OCI-LY1 (cell line): ENCODE data around the gene KCNT2.

Source experiments
- H2AFZ ChIP-seq: fragments of 200-600 bp; sonication (generic), shearing (Covaris generic); 2 replicates; pipeline ENCODE4 v1.6.0; 2014; ENCODE audit warnings: antibody characterized with exemption, mild to moderate bottlenecking, low read length
- H3F3A ChIP-seq: fragments of 200-600 bp; sonication (generic), shearing (Covaris generic); 2 replicates; pipeline ENCODE4 v1.6.0; 2014; ENCODE audit warnings: mild to moderate bottlenecking, antibody characterized with exemption, low read length, moderate library complexity; ENCODE audit not compliant: insufficient read depth
- H3K27ac ChIP-seq: fragments of 200-600 bp; sonication (generic); 2 replicates; pipeline ENCODE4 v1.5.1; 2014; ENCODE audit warnings: low read length, mixed run types, mild to moderate bottlenecking, low read depth; ENCODE audit not compliant: poor library complexity, severe bottlenecking
- H3K27me3 ChIP-seq: fragments of 200-600 bp; sonication (generic); 2 replicates; pipeline ENCODE4 v1.6.0; 2014; ENCODE audit warnings: antibody characterized with exemption, mild to moderate bottlenecking, low read length, moderate library complexity; ENCODE audit not compliant: insufficient read depth
- H3K36me3 ChIP-seq: fragments of 200-600 bp; sonication (generic); 2 replicates; pipeline ENCODE4 v1.6.1; 2014; ENCODE audit warnings: mild to moderate bottlenecking, antibody characterized with exemption, low read length, moderate library complexity, mixed read lengths; ENCODE audit not compliant: insufficient read depth
- H3K4me1 ChIP-seq: fragments of 200-600 bp; sonication (generic); 2 replicates; pipeline ENCODE4 v1.5.1; 2014; ENCODE audit warnings: mild to moderate bottlenecking, low read length, moderate library complexity; ENCODE audit not compliant: insufficient read depth, severe bottlenecking
- H3K4me2 ChIP-seq: fragments of 200-600 bp; sonication (generic), shearing (Covaris generic); 2 replicates; pipeline ENCODE4 v1.6.1; 2014; ENCODE audit warnings: low read length
- H3K4me3 ChIP-seq: fragments of 200-600 bp; sonication (generic); 2 replicates; pipeline ENCODE4 v1.5.1; 2014; ENCODE audit warnings: low read length, low read depth, mild to moderate bottlenecking, mixed read lengths; ENCODE audit not compliant: poor library complexity, severe bottlenecking
- H3K79me2 ChIP-seq: fragments of 200-600 bp; shearing (Covaris generic); 2 replicates; pipeline ENCODE4 v1.6.1; 2016; ENCODE audit warnings: mixed run types, low read length, mixed read lengths; ENCODE audit not compliant: insufficient read depth
- H3K9ac ChIP-seq: fragments of 200-600 bp; sonication (generic), shearing (Covaris generic); 2 replicates; pipeline ENCODE4 v1.6.1; 2014; ENCODE audit warnings: mild to moderate bottlenecking, low read length, mixed read lengths
- H3K9me2 ChIP-seq: fragments of 200-600 bp; sonication (generic), shearing (Covaris generic); 2 replicates; pipeline ENCODE4 v1.6.1; 2014; ENCODE audit warnings: low read depth, mild to moderate bottlenecking, low read length, mixed read lengths
- H3K9me3 ChIP-seq: fragments of 200-600 bp; shearing (Covaris generic); 2 replicates; pipeline ENCODE4 v1.6.1; 2014; ENCODE audit warnings: low read length, mixed read lengths
- H4K20me1 ChIP-seq: fragments of 200-600 bp; sonication (generic), shearing (Covaris generic); 2 replicates; pipeline ENCODE4 v1.6.0; 2016; ENCODE audit warnings: mild to moderate bottlenecking, low read length; ENCODE audit not compliant: insufficient read depth
- CTCF ChIP-seq: fragments of 200-600 bp; sonication (generic), shearing (Covaris generic); IDR thresholded peaks from 2 replicates; pipeline ENCODE4 v1.5.1; 2017; ENCODE audit warnings: mild to moderate bottlenecking, antibody characterized with exemption, low read length, moderate library complexity, mixed read lengths
- EZH2 ChIP-seq: fragments of 200-600 bp; sonication (generic), shearing (Covaris generic); IDR thresholded peaks from 2 replicates; pipeline ENCODE4 v1.8.0; 2017; ENCODE audit warnings: borderline replicate concordance, mixed run types, mild to moderate bottlenecking, antibody characterized with exemption, low read length, moderate library complexity, mixed read lengths

KCNT2 gene

GRCh38 chr1:196415978-196416377 lies 192.3 kb downstream of the KCNT2 start:
- Histone ChIP-seq H2AFZ (no peak overlapping the region), H3K27me3 (no peaks in the 10 kb centered on the region), H3K79me2 (no peaks in the 10 kb centered on the region), H3K27ac (no peak overlapping the region), H3K9me2 (no peaks in the 10 kb centered on the region), H3K9me3 (no peaks in the 10 kb centered on the region), H3F3A (no peaks in the 10 kb centered on the region), H3K36me3 (no peaks in the 10 kb centered on the region), H3K9ac (no peak overlapping the region), H3K4me2 (no peak overlapping the region), H3K4me3 (no peak overlapping the region), H4K20me1 (no peaks in the 10 kb centered on the region), H3K4me1 (no peaks in the 10 kb centered on the region)
- TF ChIP-seq EZH2 (no peak), CTCF (no peak)

DNA sequence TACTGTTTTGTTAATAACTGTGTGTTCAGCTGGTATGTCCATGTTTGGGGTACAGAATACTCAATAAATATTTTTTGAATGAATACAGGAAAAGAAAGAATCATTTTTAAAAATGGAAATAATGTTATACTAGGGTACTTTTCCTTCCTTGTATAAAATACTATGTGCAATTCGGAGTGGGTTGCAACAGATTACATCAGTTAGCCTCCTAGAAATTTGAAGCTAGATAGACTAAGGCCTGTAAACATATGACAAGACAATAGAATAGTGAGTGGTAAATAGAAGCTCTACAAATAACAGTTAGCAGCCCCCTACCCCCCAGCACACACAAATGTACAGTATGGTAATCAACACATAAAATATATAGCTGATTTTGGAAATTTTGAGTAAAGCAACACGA lies 195.9 kb downstream of the KCNT2 start:
- Histone ChIP-seq H3K9me3 (no peaks in the 10 kb centered on the region), H3K4me1 (no peaks in the 10 kb centered on the region), H2AFZ (no peak overlapping the region), H3K4me2 (no peak overlapping the region), H3K36me3 (no peaks in the 10 kb centered on the region), H4K20me1 (no peaks in the 10 kb centered on the region), H3K27me3 (no peaks in the 10 kb centered on the region), H3K9me2 (no peaks in the 10 kb centered on the region), H3K4me3 (no peak overlapping the region), H3F3A (no peaks in the 10 kb centered on the region), H3K79me2 (no peaks in the 10 kb centered on the region), H3K27ac (no peak overlapping the region), H3K9ac (no peak overlapping the region)
- no peak for TF ChIP-seq EZH2
- no peak for TF ChIP-seq CTCF

DNA sequence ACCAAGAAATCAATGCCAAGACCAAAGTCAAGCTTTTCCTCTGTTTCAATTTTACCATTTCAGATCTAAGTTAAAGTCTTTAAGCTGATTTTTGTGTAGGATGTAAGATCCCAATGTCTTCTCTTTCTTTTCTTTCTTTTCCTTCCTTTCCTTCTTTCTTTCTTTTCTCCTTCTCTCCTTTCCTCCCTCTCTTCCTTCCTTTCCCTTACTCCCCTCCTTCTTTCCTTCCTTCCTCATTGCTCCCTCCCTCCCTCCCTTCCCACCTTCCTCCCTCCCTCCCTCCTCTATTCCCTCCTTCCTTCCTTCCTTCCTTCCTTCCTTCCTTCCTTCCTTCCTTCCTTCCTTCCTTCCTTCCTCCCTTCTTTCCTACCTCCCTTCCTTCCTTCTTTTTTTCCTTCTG lies 197.5 kb downstream of the KCNT2 start:
- Histone ChIP-seq H3K9me3 (no peaks in the 10 kb centered on the region), H3K9ac (no peak overlapping the region), H3K4me1 (no peaks in the 10 kb centered on the region), H3K27ac (no peak overlapping the region), H3K79me2 (no peaks in the 10 kb centered on the region), H3K4me3 (no peak overlapping the region), H3K4me2 (no peak overlapping the region), H3K27me3 (no peaks in the 10 kb centered on the region), H2AFZ (no peak overlapping the region), H3F3A (no peaks in the 10 kb centered on the region), H3K9me2 (no peaks in the 10 kb centered on the region), H3K36me3 (no peaks in the 10 kb centered on the region), H4K20me1 (no peaks in the 10 kb centered on the region)
- no peak for TF ChIP-seq CTCF
- TF ChIP-seq EZH2: no peak
